ENCODE results near the gene GAPDH. TPM values are rescaled to one million over a fixed set of nuclear protein-coding genes. Genes with fewer than 3 reads are reported as not detected.

The GAPDH gene
- total RNA-seq, 4 donors from 2014 or later, result 1,806 to 2,946 (median 2,333) TPM

DNA sequence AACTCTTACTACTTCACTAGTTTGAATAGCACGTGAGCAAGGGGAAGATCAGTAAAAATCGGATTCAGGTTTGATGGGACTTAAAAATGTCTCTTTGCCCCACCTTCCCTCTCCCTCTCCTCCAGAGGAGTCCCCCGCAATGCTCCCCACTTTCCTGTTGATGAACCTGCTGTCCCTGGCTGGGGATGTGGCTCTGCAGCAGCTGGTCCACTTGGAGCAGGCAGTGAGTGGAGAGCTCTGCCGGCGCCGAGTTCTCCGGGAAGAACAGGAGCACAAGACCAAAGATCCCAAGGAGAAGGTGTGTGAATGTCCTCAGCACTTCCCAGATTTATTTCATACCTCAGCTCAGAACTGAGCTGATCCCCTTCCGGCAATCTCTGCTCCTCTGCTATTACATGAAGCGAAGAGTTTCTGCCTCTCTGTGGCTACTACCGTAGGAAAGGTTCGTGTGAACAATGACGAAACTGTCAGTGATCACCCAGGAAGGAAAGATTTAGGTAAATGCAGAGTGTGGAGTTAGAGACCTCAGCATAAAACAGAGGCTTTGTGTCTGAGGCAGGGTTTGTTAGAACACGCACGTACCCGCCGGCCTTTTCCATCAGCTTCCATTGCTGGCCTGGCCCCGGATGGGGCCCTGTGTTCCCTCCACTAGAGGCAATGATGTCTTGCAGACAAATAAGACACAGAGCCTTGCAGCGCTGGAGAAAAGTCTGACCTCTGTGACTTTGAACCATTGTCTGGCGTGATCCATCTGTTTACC lies 7.4 kb upstream of the GAPDH start:
- H3K27ac ChIP-seq, result no peak overlapping the region
- H3K4me1 ChIP-seq, result peaks cover 0 to 3% (median 1%) of the 10 kb centered on the region in 4 donors
- H3K36me3 ChIP-seq, result peaks cover 0 to 67% (median 27%) of the 10 kb centered on the region in 4 donors
- in situ Hi-C loops (cut with MboI; ENCODE audit: low pct_ligation_motif_present in 1 of 4, low pct_unique_long_range_greater_than_20kb in 1 of 4, low sequenced_read_pairs in 3 of 4) (loop anchor here in 1 of 4 donors (25.0 kb wide), 2 partner anchors 90 to 190 kb away; partner anchors contain the start of genes CD27 and TNFRSF1A), intact Hi-C loops (cut with DNase I; ENCODE audit: low total_unique reads) (no loop called here)
- DNase-seq, result no peak
- H3K4me3 ChIP-seq, result no peak overlapping the region
- TF ChIP-seq, protein P1, sequence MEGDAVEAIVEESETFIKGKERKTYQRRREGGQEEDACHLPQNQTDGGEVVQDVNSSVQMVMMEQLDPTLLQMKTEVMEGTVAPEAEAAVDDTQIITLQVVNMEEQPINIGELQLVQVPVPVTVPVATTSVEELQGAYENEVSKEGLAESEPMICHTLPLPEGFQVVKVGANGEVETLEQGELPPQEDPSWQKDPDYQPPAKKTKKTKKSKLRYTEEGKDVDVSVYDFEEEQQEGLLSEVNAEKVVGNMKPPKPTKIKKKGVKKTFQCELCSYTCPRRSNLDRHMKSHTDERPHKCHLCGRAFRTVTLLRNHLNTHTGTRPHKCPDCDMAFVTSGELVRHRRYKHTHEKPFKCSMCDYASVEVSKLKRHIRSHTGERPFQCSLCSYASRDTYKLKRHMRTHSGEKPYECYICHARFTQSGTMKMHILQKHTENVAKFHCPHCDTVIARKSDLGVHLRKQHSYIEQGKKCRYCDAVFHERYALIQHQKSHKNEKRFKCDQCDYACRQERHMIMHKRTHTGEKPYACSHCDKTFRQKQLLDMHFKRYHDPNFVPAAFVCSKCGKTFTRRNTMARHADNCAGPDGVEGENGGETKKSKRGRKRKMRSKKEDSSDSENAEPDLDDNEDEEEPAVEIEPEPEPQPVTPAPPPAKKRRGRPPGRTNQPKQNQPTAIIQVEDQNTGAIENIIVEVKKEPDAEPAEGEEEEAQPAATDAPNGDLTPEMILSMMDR (IDR thresholded peaks at IDR 0.05), result no peak
- TF ChIP-seq POLR2A (IDR thresholded peaks at IDR 0.05), result no peak
- WGBS, 2 donors (ENCODE audit: low coverage in 1 of 2), result 92 to 94% methylated on average over 9 to 19 of the region's 19 CpGs
- no peaks in the 10 kb centered on the region for H3K27me3 ChIP-seq
- no peaks in the 10 kb centered on the region for H3K9me3 ChIP-seq

DNA sequence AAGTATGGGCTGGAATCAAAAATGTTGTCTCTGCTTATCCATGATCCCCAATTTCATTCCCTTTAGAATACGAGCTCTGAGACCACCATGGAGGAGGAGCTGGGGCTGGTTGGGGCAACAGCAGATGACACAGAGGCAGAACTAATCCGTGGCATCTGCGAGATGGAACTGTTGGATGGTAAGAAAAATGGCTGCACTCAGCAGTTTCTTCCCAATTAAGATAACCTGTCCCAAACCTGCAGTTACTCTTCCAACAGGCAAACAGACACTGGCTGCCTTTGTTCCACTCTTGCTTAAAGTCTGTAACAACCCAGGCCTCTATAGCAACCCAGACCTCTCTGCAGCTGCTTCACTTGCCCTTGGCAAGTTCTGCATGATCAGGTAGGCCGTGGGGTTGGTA lies 6.6 kb upstream of the GAPDH start:
- peaks cover 5 to 11% (median 9%) of the 10 kb centered on the region in 4 donors for H3K4me1 ChIP-seq
- H3K27me3 ChIP-seq, result no peaks in the 10 kb centered on the region
- peaks cover 0 to 62% (median 24%) of the 10 kb centered on the region in 4 donors for H3K36me3 ChIP-seq
- no peak overlapping the region for H3K27ac ChIP-seq
- H3K4me3 ChIP-seq, result no peak overlapping the region
- no peaks in the 10 kb centered on the region for H3K9me3 ChIP-seq
- DNase-seq, result no peak
- 90 to 100% methylated on average over 1 to 4 of the region's 4 CpGs for WGBS, 2 donors (ENCODE audit: low coverage in 1 of 2)
- in situ Hi-C loops (cut with MboI; ENCODE audit: low pct_ligation_motif_present in 1 of 4, low pct_unique_long_range_greater_than_20kb in 1 of 4, low sequenced_read_pairs in 3 of 4), result loop anchor here in 1 of 4 donors (25.0 kb wide), 2 partner anchors 90 to 190 kb away; partner anchors contain the start of genes CD27 and TNFRSF1A
- TF ChIP-seq EP300 (IDR thresholded peaks at IDR 0.05; ENCODE audit: low read depth) (no peak), POLR2AphosphoS5 (IDR thresholded peaks at IDR 0.05) (no peak), POLR2A (IDR thresholded peaks at IDR 0.05) (no peak)
- TF ChIP-seq, protein P1 (IDR thresholded peaks at IDR 0.05), result no peak
- intact Hi-C loops (cut with DNase I; ENCODE audit: low total_unique reads), result no loop called here

DNA sequence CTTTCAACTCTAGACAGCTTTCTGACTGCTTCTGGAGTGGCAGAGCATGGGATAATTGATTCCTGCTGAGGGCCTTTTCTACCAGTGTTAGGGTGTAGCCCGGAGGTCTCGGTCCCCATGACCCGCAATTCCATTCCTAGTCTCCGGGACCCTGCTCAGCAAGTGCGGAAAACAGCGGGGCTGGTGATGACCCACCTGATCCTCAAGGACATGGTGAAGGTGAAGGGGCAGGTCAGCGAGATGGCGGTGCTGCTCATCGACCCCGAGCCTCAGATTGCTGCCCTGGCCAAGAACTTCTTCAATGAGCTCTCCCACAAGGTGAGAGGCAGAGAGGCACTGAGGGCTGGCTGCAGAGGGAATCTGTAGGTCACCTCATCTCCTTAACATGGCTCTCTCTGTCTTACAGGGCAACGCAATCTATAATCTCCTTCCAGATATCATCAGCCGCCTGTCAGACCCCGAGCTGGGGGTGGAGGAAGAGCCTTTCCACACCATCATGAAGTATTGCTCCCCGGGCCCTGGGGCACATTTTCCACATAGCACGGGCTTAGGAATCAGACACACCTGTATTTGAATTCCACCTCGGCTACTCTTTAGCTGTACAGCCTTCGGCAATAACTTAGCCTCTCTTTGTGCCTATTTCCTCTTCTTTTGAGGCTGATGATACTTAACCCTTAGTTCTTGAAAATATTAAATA lies 5.6 kb upstream of the GAPDH start:
- H3K4me1 ChIP-seq, result peaks cover 13 to 21% (median 17%) of the 10 kb centered on the region in 4 donors
- no peak for DNase-seq
- TF ChIP-seq POLR2A (IDR thresholded peaks at IDR 0.05) (no peak), POLR2AphosphoS5 (IDR thresholded peaks at IDR 0.05) (no peak), EP300 (IDR thresholded peaks at IDR 0.05; ENCODE audit: low read depth) (no peak)
- TF ChIP-seq, protein P1 (IDR thresholded peaks at IDR 0.05), result no peak
- H3K4me3 ChIP-seq, result no peak overlapping the region
- intact Hi-C loops (cut with DNase I; ENCODE audit: low total_unique reads), result no loop called here
- in situ Hi-C loops (cut with MboI; ENCODE audit: low pct_ligation_motif_present in 1 of 4, low pct_unique_long_range_greater_than_20kb in 1 of 4, low sequenced_read_pairs in 3 of 4), result loop anchor here in 1 of 4 donors (25.0 kb wide), 2 partner anchors 91 to 191 kb away; partner anchors contain the start of genes CD27 and TNFRSF1A
- no peak overlapping the region for H3K27ac ChIP-seq
- 86% methylated on average over 17 of the region's 17 CpGs; no CpG with 5 or more reads in 1 of the 2 donors for WGBS, 2 donors (ENCODE audit: low coverage in 1 of 2)
- no peaks in the 10 kb centered on the region for H3K27me3 ChIP-seq
- H3K9me3 ChIP-seq, result no peaks in the 10 kb centered on the region
- peaks cover 0 to 52% (median 20%) of the 10 kb centered on the region in 4 donors for H3K36me3 ChIP-seq

DNA sequence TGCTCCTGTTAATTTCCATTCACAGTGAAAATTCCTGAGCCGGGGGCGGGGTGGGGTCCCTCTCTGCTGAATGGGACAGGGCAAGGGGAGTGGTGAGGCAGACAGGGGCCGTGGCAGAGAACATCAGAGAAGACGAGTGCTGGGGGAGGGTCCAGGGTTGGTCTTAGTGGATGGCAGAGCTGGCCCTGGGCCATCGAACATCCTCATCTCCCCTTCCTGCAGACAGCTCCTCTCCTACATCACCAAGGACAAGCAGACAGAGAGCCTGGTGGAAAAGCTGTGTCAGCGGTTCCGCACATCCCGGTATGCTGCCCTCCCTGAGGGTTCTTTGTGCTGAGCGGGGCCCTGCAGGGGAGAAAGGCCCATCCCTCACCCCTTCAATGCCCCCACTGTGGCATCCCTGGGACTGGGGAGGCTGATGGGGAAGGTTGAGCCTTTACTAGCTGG lies 5.0 kb upstream of the GAPDH start:
- Histone ChIP-seq H3K9me3 (no peaks in the 10 kb centered on the region), H3K36me3 (peaks cover 0 to 46% (median 17%) of the 10 kb centered on the region in 4 donors), H3K27me3 (no peaks in the 10 kb centered on the region), H3K4me1 (peaks cover 13 to 24% (median 18%) of the 10 kb centered on the region in 4 donors), H3K4me3 (no peak overlapping the region), H3K27ac (no peak overlapping the region)
- in situ Hi-C loops (cut with MboI; ENCODE audit: low pct_ligation_motif_present in 1 of 4, low pct_unique_long_range_greater_than_20kb in 1 of 4, low sequenced_read_pairs in 3 of 4), result loop anchor here in 1 of 4 donors (25.0 kb wide), 2 partner anchors 92 to 192 kb away; partner anchors contain the start of genes CD27 and TNFRSF1A
- TF ChIP-seq POLR2A (IDR thresholded peaks at IDR 0.05) (no peak), EP300 (IDR thresholded peaks at IDR 0.05; ENCODE audit: low read depth) (no peak), POLR2AphosphoS5 (IDR thresholded peaks at IDR 0.05) (no peak)
- TF ChIP-seq, protein P1 (IDR thresholded peaks at IDR 0.05), result no peak
- 91% methylated on average over 9 of the region's 9 CpGs; no CpG with 5 or more reads in 1 of the 2 donors for WGBS, 2 donors (ENCODE audit: low coverage in 1 of 2)
- intact Hi-C loops (cut with DNase I; ENCODE audit: low total_unique reads), result no loop called here
- DNase-seq, result no peak

Measured in transverse colon (tissue), 4 donors.